ENCODE data around the gene UTP3.

DNA sequence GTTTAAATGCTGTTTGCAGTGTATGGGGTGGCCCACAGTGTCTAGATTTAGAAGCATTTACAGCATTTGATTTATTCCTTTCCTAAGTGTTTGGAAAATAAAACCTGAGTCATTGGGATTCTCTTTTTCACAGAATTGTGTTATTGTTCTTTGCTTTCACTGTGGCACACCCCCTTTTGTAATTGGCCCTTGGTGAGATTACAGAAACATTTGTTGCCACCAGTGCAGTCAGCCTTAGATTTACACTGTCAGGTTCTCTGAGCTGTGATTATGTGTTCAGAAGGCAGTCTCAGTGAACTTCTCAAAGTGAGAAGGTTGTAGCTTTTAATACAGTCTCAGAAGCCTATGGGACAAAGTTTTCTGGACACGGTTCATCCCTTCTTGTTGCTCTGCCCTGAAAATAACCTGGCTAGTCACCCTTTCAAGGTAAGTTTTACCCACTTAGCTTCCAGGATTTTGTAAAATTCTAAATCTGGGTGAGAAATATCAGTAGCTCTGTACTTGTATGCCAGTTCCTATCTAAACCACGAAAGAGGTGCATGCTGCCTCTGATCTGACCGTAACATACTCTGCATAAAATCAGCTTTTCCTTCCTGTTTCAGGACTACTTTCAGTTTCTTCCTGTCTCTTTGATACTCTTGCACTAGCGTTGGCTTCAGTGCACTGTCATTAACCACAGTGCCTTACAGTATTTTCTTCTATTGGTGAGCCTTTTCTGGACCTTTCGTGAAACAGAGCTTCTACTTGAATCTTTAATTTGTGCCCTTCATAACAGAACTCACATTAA lies 46.0 kb downstream of the UTP3 start:
- TF ChIP-seq, protein P1, sequence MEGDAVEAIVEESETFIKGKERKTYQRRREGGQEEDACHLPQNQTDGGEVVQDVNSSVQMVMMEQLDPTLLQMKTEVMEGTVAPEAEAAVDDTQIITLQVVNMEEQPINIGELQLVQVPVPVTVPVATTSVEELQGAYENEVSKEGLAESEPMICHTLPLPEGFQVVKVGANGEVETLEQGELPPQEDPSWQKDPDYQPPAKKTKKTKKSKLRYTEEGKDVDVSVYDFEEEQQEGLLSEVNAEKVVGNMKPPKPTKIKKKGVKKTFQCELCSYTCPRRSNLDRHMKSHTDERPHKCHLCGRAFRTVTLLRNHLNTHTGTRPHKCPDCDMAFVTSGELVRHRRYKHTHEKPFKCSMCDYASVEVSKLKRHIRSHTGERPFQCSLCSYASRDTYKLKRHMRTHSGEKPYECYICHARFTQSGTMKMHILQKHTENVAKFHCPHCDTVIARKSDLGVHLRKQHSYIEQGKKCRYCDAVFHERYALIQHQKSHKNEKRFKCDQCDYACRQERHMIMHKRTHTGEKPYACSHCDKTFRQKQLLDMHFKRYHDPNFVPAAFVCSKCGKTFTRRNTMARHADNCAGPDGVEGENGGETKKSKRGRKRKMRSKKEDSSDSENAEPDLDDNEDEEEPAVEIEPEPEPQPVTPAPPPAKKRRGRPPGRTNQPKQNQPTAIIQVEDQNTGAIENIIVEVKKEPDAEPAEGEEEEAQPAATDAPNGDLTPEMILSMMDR (IDR thresholded peaks at IDR 0.05; ENCODE audit: low read length), result no peak
- TF ChIP-seq EZH2 (optimal IDR thresholded peaks at IDR 0.05; ENCODE audit: low read depth, low read length) (no peak), EZH2phosphoT487 (IDR thresholded peaks at IDR 0.05; ENCODE audit: low read length) (no peak)

Measured in MM.1S (cell line).